ENCODE data around the gene SPG21. TPM values are rescaled to one million over a fixed set of nuclear protein-coding genes. Genes with fewer than 3 reads are reported as not detected.
A peak's percentile ranks its signal among the peaks of the same experiment; 100 is the strongest.

SPG21 gene
- total and polyA plus RNA-seq, 2 of the 4 experiments (the other 2 are of a cell fraction) = 59.9 to 60.8 TPM

- dilution Hi-C loops (cut with HindIII; ENCODE audit: low sequenced_read_pairs, unreplicated experiment) = no loop called here
- POLR2A ChIA-PET (ENCODE audit: unreplicated experiment) = no interaction called here
- Histone ChIP-seq H3K9ac (ENCODE audit: low read depth, low read length) (no peak overlapping the region), H3K27ac (ENCODE audit: insufficient read depth, low read length) (no peak overlapping the region), H2BK120ac (ENCODE audit: low read depth, low read length) (no peak overlapping the region), H4K8ac (ENCODE audit: low read depth in 2 of 2, low read length in 2 of 2) (no peak overlapping the region), H3K14ac (replicated peaks; ENCODE audit: low read depth, low read length) (no peak overlapping the region), H2BK15ac (ENCODE audit: low read depth, low read length) (no peak overlapping the region), H3K36me3 (ENCODE audit: control insufficient read depth, insufficient read depth, low read length) (peaks cover 12% of the 10 kb centered on the region), H2AK5ac (ENCODE audit: low read depth, low read length) (no peak overlapping the region), H3K4ac (ENCODE audit: low read depth, low read length) (no peak overlapping the region), H4K20me1 (ENCODE audit: insufficient read depth, low read length) (no peaks in the 10 kb centered on the region), H2BK5ac (ENCODE audit: low read depth, low read length, poor library complexity, severe bottlenecking) (no peak overlapping the region), H3K56ac (ENCODE audit: extremely low read depth, insufficient read depth, low read length) (no peak overlapping the region), H2AK9ac (replicated peaks; ENCODE audit: low read depth, low read length, poor library complexity) (no peak overlapping the region), H3K23ac (ENCODE audit: low read depth, low read length) (no peak overlapping the region), H3K9me3 (ENCODE audit: control insufficient read depth, insufficient read depth, low read length) (peaks cover 4% of the 10 kb centered on the region), H3K4me1 (ENCODE audit: control insufficient read depth, insufficient read depth, low read length) (no peaks in the 10 kb centered on the region), H3K27me3 (ENCODE audit: control insufficient read depth, insufficient read depth, low read length) (no peaks in the 10 kb centered on the region), H3K4me3 (ENCODE audit: insufficient read depth, low read depth, low read length) (no peak overlapping the region), H3K9me1 (ENCODE audit: insufficient read depth, low read length) (no peaks in the 10 kb centered on the region; the same call in 1 of the 2 replicates), H2AFZ (replicated peaks; ENCODE audit: low read length, poor library complexity) (no peak overlapping the region), H3K18ac (ENCODE audit: low read depth, low read length) (no peak overlapping the region), H4K5ac (ENCODE audit: low read depth, low read length) (no peak overlapping the region), H2BK20ac (ENCODE audit: low read depth, low read length) (no peak overlapping the region), H3K79me1 (ENCODE audit: low read depth in 1 of 2, low read length in 2 of 2) (no peaks in the 10 kb centered on the region), H4K91ac (ENCODE audit: insufficient read depth, low read depth, low read length) (no peak overlapping the region), H3K4me2 (ENCODE audit: low read depth, low read length) (no peak overlapping the region)
- no TSS peak for BruUV-seq (replicated peaks)
- intact Hi-C loops (cut with micrococcal nuclease) = no loop called here
- DNase-seq (no peak), ATAC-seq (ENCODE audit: low read depth) (no peak)
- 63% methylated on average over 1 of the region's 2 CpGs; no CpG with 5 or more reads in 1 of the 2 experiments for WGBS, 2 experiments (ENCODE audit: extremely low coverage in 2 of 2, insufficient read length in 1 of 2)
- no peak for TF ChIP-seq SMC3 (IDR thresholded peaks at IDR 0.05; ENCODE audit: low read depth, low read length)
- 0 out of 2 replicates have a peak, but pooled peaks have one; percentile 7 for TF ChIP-seq CTCF (conservative IDR thresholded peaks at IDR 0.05; ENCODE audit: low read depth, low read length)
- TF ChIP-seq MXI1 (IDR thresholded peaks at IDR 0.05; ENCODE audit: borderline replicate concordance, low read depth, low read length) = no peak
- TF ChIP-seq USF2 (IDR thresholded peaks at IDR 0.05; ENCODE audit: low read depth, low read length) = no peak
- no peak for TF ChIP-seq POLR2A (IDR thresholded peaks at IDR 0.05; ENCODE audit: low read depth, low read length)
- TF ChIP-seq MAFK (IDR thresholded peaks at IDR 0.05; ENCODE audit: low read depth, low read length) = no peak
- CTCF ChIA-PET = interaction anchor here (0.6 to 1.1 kb wide), 2 partner anchors 14 to 136 kb away, joined by 3 read pairs; no protein-coding TSS in a partner anchor
- in situ Hi-C loops (cut with MboI; ENCODE audit: low sequenced_read_pairs) = no loop called here
Measured at GRCh38 chr15:65008983-65009382, 19.3 kb upstream of the SPG21 start.
